K562 (cell line): ENCODE results near the gene IP6K2. TPM values are rescaled to one million over a fixed set of nuclear protein-coding genes. Genes with fewer than 3 reads are reported as not detected.

Experiments
- ATAC-seq: fragments of 200-7000 bp; cut with Tn5 transposase; 3 replicates; pipeline ENCODE4 v1.9.1; 2020; ENCODE audit warnings: moderate library complexity
- BruUV-seq: library from RNA; stranded (reverse); fragments of 400-500 nt; replicated peaks from 2 replicates; lab custom pipeline; 2021; lab: Mats Ljungman, UMichigan
- CTCF ChIA-PET: fragments of 300-600 bp; formaldehyde crosslinking; extraction: SDS; loops from one replicate; lab custom pipeline; 2021; ENCODE audit warnings: low intra/inter-chr PET ratio; lab: Yijun Ruan, JAX
- POLR2A ChIA-PET: fragments of 300-600, 350-650 bp; sonication (Branson Sonifier 250); formaldehyde crosslinking; extraction: SDS; loops from one replicate; lab custom pipeline; 2021; ENCODE audit warnings: antibody characterized with exemption, inconsistent platforms; lab: Yijun Ruan, JAX
- DNase-seq, 4 experiments: peaks; one replicate each; pipeline versions ENCODE4 v3.0.0 to v3.0.0-alpha.2; 2011 to 2018; ENCODE audit warnings: low spot score in 3 of 4, mixed read lengths in 3 of 4; ENCODE audit errors: extremely low read depth in 1 of 4
- FAIRE-seq: peaks from 2 replicates; lab custom pipeline; 2011; peaks lifted over from hg19 to GRCh38; lab: Jason Lieb, UNC
- H2AFZ ChIP-seq: 2 replicates; pipeline ENCODE4 v1.6.0; 2011; ENCODE audit warnings: low read depth, low read length, control low read depth, inconsistent platforms
- H3K27ac ChIP-seq: fragments of 200-600 bp; 3 replicates; pipeline ENCODE4 v1.8.0; 2011; ENCODE audit warnings: low read depth, mild to moderate bottlenecking, control low read depth, inconsistent platforms, low read length, moderate library complexity, mixed read lengths; ENCODE audit errors: extremely low read depth
- H3K27me3 ChIP-seq, 2 experiments: fragments of 300-600 bp in 1 of 2; 2 replicates in 1 of 2; 3 replicates in 1 of 2; pipeline versions ENCODE4 v1.6.0 to v1.8.0; 2011; ENCODE audit warnings: inconsistent platforms in 2 of 2, low read length in 2 of 2, mild to moderate bottlenecking in 1 of 2, mixed read lengths in 1 of 2, moderate library complexity in 1 of 2; ENCODE audit not compliant: control insufficient read depth in 2 of 2, insufficient read depth in 2 of 2
- H3K36me3 ChIP-seq: fragments of 300-600 bp; 3 replicates; pipeline ENCODE4 v1.8.0; 2011; ENCODE audit warnings: mild to moderate bottlenecking, low read length, inconsistent platforms; ENCODE audit not compliant: control insufficient read depth, insufficient read depth
- H3K4me1 ChIP-seq, 2 experiments: fragments of 200-600 bp in 1 of 2; replicated peaks in 1 of 2; 2 replicates in 1 of 2; 3 replicates in 1 of 2; pipeline versions ENCODE4 v1.5.1 to v1.8.0; 2011; ENCODE audit warnings: inconsistent platforms in 2 of 2, low read length in 2 of 2, mild to moderate bottlenecking in 1 of 2, mixed read lengths in 1 of 2, moderate library complexity in 1 of 2; ENCODE audit not compliant: control insufficient read depth in 2 of 2, insufficient read depth in 2 of 2
- H3K4me2 ChIP-seq: 2 replicates; pipeline ENCODE4 v1.6.1; 2011; ENCODE audit warnings: low read length, control low read depth, inconsistent platforms, mixed read lengths; ENCODE audit not compliant: insufficient read depth
- H3K4me3 ChIP-seq: fragments of 200-600 bp; sonication (generic), shearing (Covaris generic); 2 replicates; pipeline ENCODE4 v1.5.1; 2016; ENCODE audit warnings: control low read depth, inconsistent platforms
- H3K79me2 ChIP-seq: fragments of 200-600 bp; 3 replicates; pipeline ENCODE4 v1.8.0; 2011; ENCODE audit warnings: low read length, inconsistent platforms; ENCODE audit not compliant: control insufficient read depth, insufficient read depth
- H3K9ac ChIP-seq, 2 experiments: 2 replicates each; pipeline versions ENCODE4 v1.6.0 to v1.6.1; 2011; ENCODE audit warnings: low read depth in 2 of 2, low read length in 2 of 2, control low read depth in 1 of 2, inconsistent platforms in 1 of 2, mild to moderate bottlenecking in 1 of 2, mixed read lengths in 1 of 2; ENCODE audit not compliant: insufficient read depth in 1 of 2
- H3K9me1 ChIP-seq: one replicate; pipeline ENCODE4 v1.6.0; 2011; ENCODE audit warnings: inconsistent platforms, mild to moderate bottlenecking, low read length, moderate library complexity; ENCODE audit not compliant: control insufficient read depth, insufficient read depth
- H3K9me3 ChIP-seq: replicated peaks from 2 replicates; pipeline ENCODE4 v1.5.1; 2011; ENCODE audit warnings: low read depth, low read length, inconsistent platforms; ENCODE audit not compliant: control insufficient read depth, insufficient read depth
- H4K20me1 ChIP-seq: replicated peaks from 2 replicates; pipeline ENCODE4 v1.6.1; 2011; ENCODE audit warnings: low read length, inconsistent platforms, mixed read lengths; ENCODE audit not compliant: control insufficient read depth, insufficient read depth
- ARID2 ChIP-seq: fragments of 450-650 bp; IDR thresholded peaks from 2 replicates; pipeline ENCODE4 v1.6.1; 2017; ENCODE audit warnings: antibody characterized with exemption, mild to moderate bottlenecking
- CXXC5 ChIP-seq: fragments of 250-450 bp; sonication (Bioruptor Pico); IDR thresholded peaks from 2 replicates; pipeline ENCODE4 v1.8.0; 2022; ENCODE audit warnings: inconsistent platforms, mild to moderate bottlenecking, moderate library complexity
- ELF1 ChIP-seq: fragments of 200-800 bp; sonication (Bioruptor generic); IDR thresholded peaks from 2 replicates; pipeline ENCODE4 v1.6.1; 2016; ENCODE audit warnings: missing genetic modification characterization, missing compliant biosample characterization
- FOXA1 ChIP-seq: fragments of 450-650 bp; IDR thresholded peaks from 2 replicates; pipeline ENCODE4 v1.6.1; 2016; ENCODE audit warnings: mild to moderate bottlenecking, borderline replicate concordance
- LARP7 ChIP-seq: fragments of 450-650 bp; IDR thresholded peaks from 2 replicates; pipeline ENCODE4 v1.6.1; 2016
- SIN3A ChIP-seq, 2 experiments: fragments of 150-350 bp in 1 of 2; IDR thresholded peaks; 2 replicates each; pipeline ENCODE4 v1.6.1; 2011 to 2016; ENCODE audit warnings: borderline replicate concordance in 2 of 2, low read depth in 2 of 2, low read length in 2 of 2, mild to moderate bottlenecking in 2 of 2, moderate library complexity in 2 of 2; ENCODE audit not compliant: control insufficient read depth in 1 of 2
- TAF9B ChIP-seq: fragments of 450-650 bp; IDR thresholded peaks from 2 replicates; pipeline ENCODE4 v1.6.1; 2018; ENCODE audit warnings: mild to moderate bottlenecking; ENCODE audit not compliant: partially characterized antibody
- THAP7 ChIP-seq: fragments of 250-450 bp; sonication (Bioruptor Pico); IDR thresholded peaks from 2 replicates; pipeline ENCODE4 v1.5.0; 2021
- ZBTB40 ChIP-seq, 2 experiments: fragments of 450-650 bp in 1 of 2; sonication (generic) in 1 of 2; formaldehyde crosslinking in 1 of 2; IDR thresholded peaks; 2 replicates each; pipeline versions ENCODE4 v1.7.1 to v1.9.0; 2016 to 2022; ENCODE audit warnings: inconsistent platforms in 1 of 2, mild to moderate bottlenecking in 1 of 2, missing genetic modification reagents in 1 of 2
- ZFP36 ChIP-seq: fragments of 150-350 bp; IDR thresholded peaks from 2 replicates; pipeline ENCODE4 v1.6.1; 2018; ENCODE audit warnings: low read length, low read depth; ENCODE audit not compliant: partially characterized antibody
- ZNF274 ChIP-seq: IDR thresholded peaks from 2 replicates; pipeline ENCODE4 v1.6.1; 2011; ENCODE audit warnings: low read depth, mild to moderate bottlenecking, low read length, moderate library complexity, borderline replicate concordance
- ZNF316 ChIP-seq: fragments of 450-650 bp; IDR thresholded peaks from 2 replicates; pipeline ENCODE4 v1.6.1; 2016
- WGBS: fragments of 100-300 bp; shearing (Covaris generic); methylation state at CpG from one replicate; pipeline ENCODE4 v1.1.6; 2016; ENCODE audit warnings: low coverage, mixed read lengths; ENCODE audit not compliant: insufficient coverage; ENCODE audit errors: missing lambda C conversion rate; 5-methylcytosine and 5-hydroxymethylcytosine counted together
- in situ Hi-C: fragments of 300-500 bp; cut with MboI; formaldehyde crosslinking; loops from 4 replicates; pipeline ENCODE4 v1.15.0; 2018; ENCODE audit warnings: inconsistent platforms, mixed read lengths
- intact Hi-C: fragments of 100-400 bp; cut with micrococcal nuclease; formaldehyde crosslinking; loops from 2 replicates; pipeline ENCODE4 v1.14.2; 2022
- polyA plus RNA-seq, 8 experiments: library from polyadenylated mRNA; depleted of rRNA in 4 of 8; stranded (reverse) in 5 of 8; unstranded in 3 of 8; fragments of >200 nt; fragmentation: Nextera tagmentation in 2 of 8; fragmentation: Illumina TruSeq in 1 of 8; extraction: Ambion mirVana in 2 of 8; extraction: Trizol in 1 of 8; gene quantifications; 2 replicates each; pipeline versions ENCODE4 v1.2.1 to v1.2.3, GENCODE V29; 2011 to 2014; ENCODE audit warnings: inconsistent platforms in 1 of 8, missing spikeins in 1 of 8
- total RNA-seq, 7 experiments: library from RNA; depleted of rRNA in 6 of 7; stranded (reverse); fragments of >200 nt in 6 of 7; fragmentation: Illumina TruSeq in 2 of 7; extraction: Trizol in 2 of 7; gene quantifications; 2 replicates each; pipeline versions ENCODE4 v1.2.1 to v1.2.3, GENCODE V29; 2011 to 2021; ENCODE audit warnings: low replicate concordance in 1 of 7

The IP6K2 gene
- total and polyA plus RNA-seq, 9 of the 15 experiments (the other 6 are each of a cell fraction or from before 2014, with no cell fraction given), result 19.6 to 78.1 (median 48.0) TPM

GRCh38 chr3:48647714-48648113, 69.3 kb downstream of the IP6K2 start:
- Histone ChIP-seq H2AFZ (no peak overlapping the region), H3K9ac (no peak overlapping the region; a peak in 1 of 4 replicates), H3K4me1 (peaks cover 0 to 25% of the 10 kb centered on the region in 2 experiments; a peak in 2 of 5 replicates), H3K27me3 (no peaks in the 10 kb centered on the region), H3K4me3 (no peak overlapping the region), H3K36me3 (no peaks in the 10 kb centered on the region), H3K27ac (no peak overlapping the region), H3K9me1 (no peaks in the 10 kb centered on the region), H3K4me2 (no peak overlapping the region), H3K79me2 (no peaks in the 10 kb centered on the region), H4K20me1 (no peaks in the 10 kb centered on the region), H3K9me3 (no peaks in the 10 kb centered on the region)
- FAIRE-seq (no peak), DNase-seq (no peak), ATAC-seq (no peak)
- CTCF ChIA-PET, result no interaction called here
- intact Hi-C loops (no loop called here), in situ Hi-C loops (no loop called here)
- TF ChIP-seq ELF1 (no peak), FOXA1 (no peak), ZFP36 (no peak), CXXC5 (no peak), ARID2 (no peak), ZNF316 (no peak), THAP7 (CRISPR knock-in tag) (no peak), TAF9B (no peak), ZNF274 (no peak), SIN3A (IDR thresholded peaks at IDR 0.05; ENCODE audit: borderline replicate concordance in 2 of 2, control insufficient read depth in 1 of 2, low read depth in 2 of 2, low read length in 2 of 2) (no peak), LARP7 (no peak), ZBTB40 (IDR thresholded peaks at IDR 0.05) (no peak), ZBTB40 (CRISPR knock-in tag; IDR thresholded peaks at IDR 0.05) (no peak)
- POLR2A ChIA-PET, result no interaction called here
- WGBS, result 29% methylated on average over 7 of the region's 9 CpGs
- no TSS peak for BruUV-seq
